ES-I3 (cell line): Measurements from ENCODE around the gene MPND.
A peak's percentile ranks its signal among the peaks of the same experiment; 100 is the strongest.

Experiments
- H3K36me3 ChIP-seq: 2 replicates; pipeline ENCODE4 v1.6.1; 2013; ENCODE audit warnings: mild to moderate bottlenecking, low read length, control low read depth, moderate library complexity; ENCODE audit not compliant: insufficient read depth
- H3K4me1 ChIP-seq: 2 replicates; pipeline ENCODE4 v1.6.1; 2013; ENCODE audit warnings: mild to moderate bottlenecking, control low read depth, low read length; ENCODE audit not compliant: insufficient read depth
- H3K9ac ChIP-seq: 2 replicates; pipeline ENCODE4 v1.6.1; 2013; ENCODE audit warnings: low read depth, mild to moderate bottlenecking, low read length, moderate library complexity
- H3K9me3 ChIP-seq: 2 replicates; pipeline ENCODE4 v1.6.1; 2013; ENCODE audit warnings: mild to moderate bottlenecking, low read length, moderate library complexity; ENCODE audit not compliant: control insufficient read depth, insufficient read depth

The MPND gene

DNA sequence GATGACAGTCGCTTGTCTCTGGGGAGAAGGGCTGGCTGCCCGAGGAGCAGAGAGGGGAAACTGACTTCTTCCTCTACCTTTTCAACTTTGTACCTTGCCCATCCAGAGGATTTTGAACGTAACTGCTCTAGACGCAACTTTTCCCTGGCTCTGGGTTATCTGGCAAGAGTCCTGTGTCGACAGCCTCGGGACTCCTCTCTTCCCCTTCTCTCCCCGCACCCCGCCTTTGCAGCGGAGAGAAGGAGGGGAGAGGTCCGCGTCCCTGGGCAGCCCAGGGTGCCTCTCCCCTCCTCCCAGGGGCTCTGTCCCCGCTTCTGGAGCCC is 56.4 kb downstream of the MPND start:
- H3K9ac ChIP-seq, result peak overlapping the region; percentile 83
- H3K4me1 ChIP-seq, result peaks cover 11% of the 10 kb centered on the region
- no peaks in the 10 kb centered on the region; the same call in 1 of the 2 replicates for H3K9me3 ChIP-seq
- no peaks in the 10 kb centered on the region; the same call in 1 of the 2 replicates for H3K36me3 ChIP-seq

DNA sequence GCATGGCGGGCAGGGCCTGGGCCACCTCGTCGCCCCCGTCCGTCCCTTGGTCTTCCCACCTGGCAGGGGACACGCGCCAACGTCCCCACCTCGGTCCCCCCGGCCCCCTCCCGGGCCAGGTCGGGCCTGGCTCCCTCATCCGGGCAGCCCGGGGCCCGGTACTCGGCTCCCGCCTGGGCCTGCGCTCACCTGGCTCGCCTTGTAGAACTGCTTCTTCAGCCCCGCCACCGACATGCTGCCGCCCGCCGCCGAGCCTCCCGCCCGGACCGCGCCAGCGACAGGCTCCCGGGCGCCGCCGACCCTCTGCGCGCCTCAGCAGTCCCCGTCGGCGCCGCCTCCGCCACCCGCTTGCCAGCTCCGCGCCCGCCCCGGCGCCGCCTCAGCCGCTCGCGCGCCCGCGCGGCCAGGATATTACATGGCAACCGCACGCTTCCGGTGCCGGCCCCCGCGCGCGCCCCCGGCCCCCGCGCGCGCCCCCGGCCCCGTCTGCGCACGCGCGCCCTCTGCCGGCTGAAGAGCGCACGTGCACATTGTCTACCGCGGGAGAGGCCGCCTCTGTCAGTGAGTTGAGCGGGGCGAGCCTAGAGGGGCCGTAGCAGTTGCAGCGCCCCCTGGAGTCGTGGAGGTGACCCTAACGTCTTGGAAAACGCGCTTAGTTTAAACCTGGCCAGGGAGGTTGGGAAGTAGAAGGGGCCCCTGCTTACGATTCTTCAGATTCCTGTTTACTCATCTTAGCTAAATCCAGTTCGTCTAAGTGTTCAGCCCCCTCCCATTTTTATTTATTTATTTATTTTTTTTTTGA is 57.0 kb downstream of the MPND start, which contains the start of gene SH3GL1:
SH3GL1 (minus strand) TSS at position 413 of the 802 bp plus-strand sequence; CDS start at position 234, 179 bp downstream.
- H3K36me3 ChIP-seq, result no peaks in the 10 kb centered on the region; the same call in 1 of the 2 replicates
- H3K9me3 ChIP-seq, result no peaks in the 10 kb centered on the region; the same call in 1 of the 2 replicates
- peak within 1 kb of the TSS; percentile 83 for H3K9ac ChIP-seq
- peaks cover 14% of the 10 kb centered on the region; the same call in 1 of the 2 replicates for H3K4me1 ChIP-seq

DNA sequence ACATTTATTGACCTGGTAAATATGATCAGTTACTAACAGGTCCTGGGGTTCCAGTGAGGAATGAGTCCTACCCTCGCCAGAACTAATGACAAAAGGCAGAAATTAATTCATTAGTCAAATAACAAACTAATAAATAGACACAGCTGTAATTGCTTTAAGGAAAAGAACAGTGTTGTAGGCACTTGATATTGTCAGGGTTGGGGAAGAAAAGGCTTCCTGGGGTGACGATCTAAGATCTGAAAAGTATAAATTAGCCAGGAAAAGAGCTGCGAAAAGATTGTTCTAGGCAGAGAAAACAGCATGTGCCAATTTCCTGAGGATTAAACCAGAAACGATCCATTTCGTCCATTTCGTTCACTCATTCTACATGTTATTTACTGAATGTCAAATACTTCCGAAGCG is 58.4 kb downstream of the MPND start:
- peak overlapping the region; percentile 55 for H3K9ac ChIP-seq
- peaks cover 24% of the 10 kb centered on the region for H3K4me1 ChIP-seq
- no peaks in the 10 kb centered on the region; the same call in 1 of the 2 replicates for H3K9me3 ChIP-seq
- H3K36me3 ChIP-seq, result no peaks in the 10 kb centered on the region; the same call in 1 of the 2 replicates

DNA sequence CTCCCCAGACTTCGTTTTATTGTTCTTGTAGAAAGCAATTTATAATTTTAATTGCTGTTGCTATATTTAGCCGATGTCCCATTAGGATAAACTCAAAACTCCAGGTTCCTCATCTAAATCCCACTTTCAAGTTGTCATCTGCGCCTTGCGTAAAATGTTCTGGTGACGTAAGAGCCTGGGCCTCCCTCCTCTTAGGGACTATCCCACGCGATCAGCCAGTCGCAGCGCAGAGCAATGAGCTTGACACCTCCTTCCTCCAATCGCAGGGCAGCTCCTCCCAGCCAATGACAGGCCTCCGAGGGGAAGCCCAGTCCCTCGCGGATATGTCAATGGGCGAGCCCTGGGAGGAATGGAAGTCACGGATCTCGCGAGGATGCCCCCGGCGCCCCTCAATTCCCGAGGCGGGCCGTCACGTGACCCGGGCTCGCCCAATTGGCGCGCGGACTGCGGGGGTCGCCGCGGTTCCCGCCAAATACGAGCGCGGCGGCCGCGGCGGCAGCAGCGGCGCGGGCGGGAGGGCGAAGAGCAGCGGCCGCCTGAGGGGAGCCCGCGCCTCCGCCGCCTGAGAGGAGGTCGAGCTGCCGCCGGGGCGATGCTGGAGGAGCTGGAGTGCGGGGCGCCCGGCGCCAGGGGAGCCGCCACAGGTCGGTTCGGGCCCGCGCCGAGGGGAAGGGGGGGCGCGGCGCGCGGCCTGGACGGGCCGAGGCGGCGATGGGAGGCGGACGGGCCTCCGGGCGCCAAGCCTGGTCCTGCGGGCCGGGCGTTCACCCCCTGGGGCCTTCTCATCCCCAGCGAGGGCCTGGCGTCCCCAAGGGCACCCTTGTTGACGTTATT is 59.0 kb downstream of the MPND start, which contains the start of gene CHAF1A:
CHAF1A (plus strand) TSS at position 470 of the 834 bp plus-strand sequence; CDS start at position 593, 123 bp downstream.
- Histone ChIP-seq H3K9ac (peak within 1 kb of the TSS; percentile 55), H3K4me1 (peaks cover 30% of the 10 kb centered on the region), H3K36me3 (no peaks in the 10 kb centered on the region), H3K9me3 (no peaks in the 10 kb centered on the region; the same call in 1 of the 2 replicates)

DNA sequence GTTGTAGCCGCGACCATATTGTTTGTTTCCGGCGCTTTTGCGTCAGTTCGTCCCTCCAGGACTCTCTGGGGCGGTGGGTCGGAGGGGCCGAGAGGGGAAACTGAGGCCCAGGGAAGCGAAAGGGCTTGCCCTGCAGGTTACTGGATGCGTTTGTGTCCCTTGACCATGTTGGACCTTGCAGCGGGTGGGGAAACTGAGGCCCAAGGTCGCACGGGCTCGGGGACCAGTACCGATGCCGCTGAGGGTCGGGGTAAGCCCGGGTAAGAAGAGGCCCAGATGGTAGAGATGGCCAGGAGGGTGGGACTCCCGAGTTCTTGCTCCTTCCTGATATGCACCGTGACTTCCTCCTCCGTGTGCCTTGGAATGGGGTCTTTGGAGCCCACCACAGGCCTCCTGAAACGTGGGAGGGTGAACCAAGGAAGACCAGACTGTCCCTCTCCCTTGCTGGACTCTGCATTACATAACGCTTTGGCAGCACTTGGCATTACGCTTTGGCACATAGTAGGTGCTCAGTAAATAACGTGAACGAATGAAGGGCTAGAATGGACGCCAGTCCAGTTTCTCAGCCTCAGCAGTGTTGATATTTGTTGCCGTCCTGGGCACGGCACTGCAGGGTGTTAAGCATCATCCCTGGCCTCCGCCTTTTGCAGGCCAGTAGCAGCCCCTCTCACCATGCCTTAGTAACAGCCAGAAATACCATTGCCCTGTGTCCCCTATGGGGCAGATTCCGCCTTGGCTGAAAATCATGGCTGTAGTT is 59.8 kb downstream of the MPND start:
- H3K9ac ChIP-seq, result peak overlapping the region; percentile 54
- peaks cover 30% of the 10 kb centered on the region for H3K4me1 ChIP-seq
- H3K9me3 ChIP-seq, result no peaks in the 10 kb centered on the region; the same call in 1 of the 2 replicates
- H3K36me3 ChIP-seq, result no peaks in the 10 kb centered on the region

DNA sequence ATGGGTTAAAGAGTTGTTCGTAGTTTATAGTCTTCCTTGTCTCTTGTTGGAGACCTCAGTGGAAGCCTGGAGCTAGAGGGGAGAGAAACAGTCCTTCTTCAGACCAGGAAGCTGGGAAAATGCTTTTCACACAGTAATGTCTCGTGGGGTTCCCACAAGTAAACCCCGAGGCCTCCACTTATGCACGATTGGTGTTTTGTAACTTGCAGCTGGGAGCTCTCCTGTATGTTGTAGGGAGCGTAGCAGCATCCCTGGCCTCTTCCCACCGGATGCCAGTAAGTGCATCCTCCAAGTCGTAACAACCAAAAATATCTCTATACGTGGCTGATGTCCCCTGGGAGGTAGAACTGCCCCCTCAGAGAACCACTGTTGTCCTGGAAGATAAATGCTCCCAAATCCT is 62.6 kb downstream of the MPND start:
- Histone ChIP-seq H3K9ac (no peak overlapping the region), H3K4me1 (peaks cover 45% of the 10 kb centered on the region), H3K36me3 (peaks cover 13% of the 10 kb centered on the region)

DNA sequence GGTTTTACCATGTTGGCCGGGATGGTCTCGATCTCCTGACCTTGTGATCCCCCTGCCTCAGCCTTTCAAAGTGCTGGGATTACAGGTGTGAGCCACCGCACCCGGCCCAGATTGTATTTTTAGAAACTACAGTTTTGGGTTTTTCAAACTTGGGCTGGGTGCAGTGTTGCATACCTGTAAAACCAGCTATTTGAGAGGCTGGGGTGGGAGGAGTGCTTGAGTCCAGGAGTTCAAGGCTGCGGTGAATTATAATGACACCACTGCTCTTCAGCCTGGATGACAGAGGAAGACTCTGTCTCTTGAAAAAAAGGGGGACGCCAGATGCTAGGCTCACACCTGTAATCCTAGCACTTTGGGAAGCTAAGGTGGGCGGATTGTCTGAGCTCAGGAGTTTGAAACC is 63.3 kb downstream of the MPND start:
- peaks cover 15% of the 10 kb centered on the region for H3K36me3 ChIP-seq

More for the DNA sequence above, 62.6 kb downstream of the MPND start:
- H3K9me3 ChIP-seq, result no peaks in the 10 kb centered on the region

DNA sequence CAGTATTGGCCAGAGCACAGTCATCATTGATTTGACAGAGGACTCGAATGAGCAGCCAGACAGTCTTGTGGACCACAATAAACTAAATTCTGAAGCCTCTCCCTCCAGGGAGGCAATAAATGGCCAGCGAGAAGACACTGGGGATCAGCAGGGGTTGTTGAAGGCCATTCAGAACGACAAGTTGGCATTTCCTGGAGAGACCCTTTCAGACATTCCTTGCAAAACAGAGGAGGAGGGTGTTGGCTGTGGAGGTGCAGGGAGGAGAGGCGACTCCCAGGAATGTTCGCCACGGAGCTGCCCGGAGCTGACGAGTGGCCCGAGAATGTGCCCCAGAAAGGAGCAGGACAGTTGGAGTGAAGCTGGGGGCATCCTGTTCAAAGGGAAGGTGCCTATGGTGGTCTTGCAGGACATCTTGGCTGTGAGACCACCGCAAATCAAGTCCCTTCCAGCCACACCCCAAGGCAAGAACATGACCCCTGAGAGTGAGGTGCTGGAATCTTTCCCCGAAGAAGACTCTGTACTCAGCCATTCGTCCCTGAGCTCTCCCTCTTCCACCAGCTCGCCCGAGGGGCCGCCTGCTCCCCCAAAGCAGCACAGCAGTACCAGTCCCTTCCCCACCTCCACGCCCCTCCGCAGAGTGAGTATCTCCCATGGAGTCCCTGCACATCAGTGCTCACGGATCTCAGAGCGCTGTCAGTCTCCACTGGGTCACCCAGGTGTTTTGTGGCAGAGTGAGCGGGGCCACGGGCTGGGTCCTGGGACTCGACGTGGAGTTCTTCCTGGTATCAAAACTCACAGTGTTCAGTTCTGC is 66.0 kb downstream of the MPND start:
- H3K9ac ChIP-seq, result peak overlapping the region; percentile 29
- peaks cover 28% of the 10 kb centered on the region for H3K36me3 ChIP-seq
- H3K4me1 ChIP-seq, result peaks cover 42% of the 10 kb centered on the region

More for the DNA sequence above, 63.3 kb downstream of the MPND start:
- Histone ChIP-seq H3K9ac (no peak overlapping the region), H3K9me3 (no peaks in the 10 kb centered on the region), H3K4me1 (peaks cover 45% of the 10 kb centered on the region)

More for the DNA sequence above, 66.0 kb downstream of the MPND start:
- no peaks in the 10 kb centered on the region for H3K9me3 ChIP-seq
